OCI-LY1 (cell line): ENCODE measurements around the gene KDM4F.

Experiments
- EZH2 ChIP-seq: fragments of 200-600 bp; sonication (generic), shearing (Covaris generic); IDR thresholded peaks from 2 replicates; pipeline ENCODE4 v1.8.0; 2017; ENCODE audit warnings: borderline replicate concordance, mixed run types, mild to moderate bottlenecking, antibody characterized with exemption, low read length, moderate library complexity, mixed read lengths
- TF ChIP-seq, protein P1 (sequence below): fragments of 200-600 bp; sonication (generic), shearing (Covaris generic); IDR thresholded peaks from 2 replicates; pipeline ENCODE4 v1.5.1; 2017; ENCODE audit warnings: mild to moderate bottlenecking, antibody characterized with exemption, low read length, moderate library complexity, mixed read lengths

DNA sequence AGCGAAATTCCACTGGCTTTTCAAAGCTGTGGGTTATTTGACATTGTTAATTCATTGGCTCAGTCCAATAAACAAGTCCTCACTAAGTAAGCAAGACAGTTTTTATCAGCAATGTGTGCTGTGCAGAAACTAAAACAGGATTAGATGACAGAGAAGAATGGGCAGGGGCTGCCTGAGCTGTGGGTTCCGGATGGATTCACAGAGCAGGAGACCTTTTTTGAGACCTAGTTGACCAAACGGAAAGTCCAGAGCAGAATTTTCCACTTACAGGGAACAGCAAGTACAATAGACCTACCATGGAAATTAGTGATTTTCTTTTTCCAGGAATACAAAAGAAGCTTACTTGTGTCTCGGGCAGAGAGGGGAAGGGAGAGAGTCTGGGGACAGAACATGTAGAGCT lies 5.2 kb upstream of the KDM4F start:
- TF ChIP-seq, protein P1, sequence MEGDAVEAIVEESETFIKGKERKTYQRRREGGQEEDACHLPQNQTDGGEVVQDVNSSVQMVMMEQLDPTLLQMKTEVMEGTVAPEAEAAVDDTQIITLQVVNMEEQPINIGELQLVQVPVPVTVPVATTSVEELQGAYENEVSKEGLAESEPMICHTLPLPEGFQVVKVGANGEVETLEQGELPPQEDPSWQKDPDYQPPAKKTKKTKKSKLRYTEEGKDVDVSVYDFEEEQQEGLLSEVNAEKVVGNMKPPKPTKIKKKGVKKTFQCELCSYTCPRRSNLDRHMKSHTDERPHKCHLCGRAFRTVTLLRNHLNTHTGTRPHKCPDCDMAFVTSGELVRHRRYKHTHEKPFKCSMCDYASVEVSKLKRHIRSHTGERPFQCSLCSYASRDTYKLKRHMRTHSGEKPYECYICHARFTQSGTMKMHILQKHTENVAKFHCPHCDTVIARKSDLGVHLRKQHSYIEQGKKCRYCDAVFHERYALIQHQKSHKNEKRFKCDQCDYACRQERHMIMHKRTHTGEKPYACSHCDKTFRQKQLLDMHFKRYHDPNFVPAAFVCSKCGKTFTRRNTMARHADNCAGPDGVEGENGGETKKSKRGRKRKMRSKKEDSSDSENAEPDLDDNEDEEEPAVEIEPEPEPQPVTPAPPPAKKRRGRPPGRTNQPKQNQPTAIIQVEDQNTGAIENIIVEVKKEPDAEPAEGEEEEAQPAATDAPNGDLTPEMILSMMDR, result no peak
- no peak for TF ChIP-seq EZH2
